ENCODE results near the gene MCM7.

MCM7 gene

DNA sequence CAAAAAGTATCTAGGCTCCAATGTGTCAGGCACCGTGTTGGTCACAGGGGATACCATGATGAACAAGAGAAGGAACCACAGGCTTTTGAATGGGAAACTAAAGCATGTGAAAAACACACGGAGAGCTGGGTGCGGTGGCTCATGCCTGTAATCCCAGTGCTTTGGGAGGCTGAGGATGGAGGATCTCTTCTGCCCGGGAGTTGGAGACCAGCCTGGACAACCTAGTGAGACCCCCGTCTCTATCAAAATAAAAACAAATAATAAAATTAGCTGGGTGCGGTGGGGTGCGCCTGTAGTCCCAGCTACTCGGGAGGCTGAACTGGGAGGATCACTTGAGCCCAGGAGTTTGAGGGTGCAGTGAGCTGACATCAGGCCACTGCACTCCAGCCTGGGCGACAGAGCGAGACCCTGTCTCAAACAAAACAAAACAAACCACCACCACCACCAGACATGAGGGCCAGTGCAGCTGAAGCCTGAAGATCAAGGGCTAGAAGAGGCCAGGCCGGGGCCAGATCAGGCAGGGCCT lies 13.0 kb downstream of the MCM7 start:
- H3K4me3 ChIP-seq (replicated peaks; ENCODE audit: low read depth, low read length) = peak overlapping the region; percentile 68
- no peak for DNase-seq (ENCODE audit: low read depth)
- TF ChIP-seq, protein P1, sequence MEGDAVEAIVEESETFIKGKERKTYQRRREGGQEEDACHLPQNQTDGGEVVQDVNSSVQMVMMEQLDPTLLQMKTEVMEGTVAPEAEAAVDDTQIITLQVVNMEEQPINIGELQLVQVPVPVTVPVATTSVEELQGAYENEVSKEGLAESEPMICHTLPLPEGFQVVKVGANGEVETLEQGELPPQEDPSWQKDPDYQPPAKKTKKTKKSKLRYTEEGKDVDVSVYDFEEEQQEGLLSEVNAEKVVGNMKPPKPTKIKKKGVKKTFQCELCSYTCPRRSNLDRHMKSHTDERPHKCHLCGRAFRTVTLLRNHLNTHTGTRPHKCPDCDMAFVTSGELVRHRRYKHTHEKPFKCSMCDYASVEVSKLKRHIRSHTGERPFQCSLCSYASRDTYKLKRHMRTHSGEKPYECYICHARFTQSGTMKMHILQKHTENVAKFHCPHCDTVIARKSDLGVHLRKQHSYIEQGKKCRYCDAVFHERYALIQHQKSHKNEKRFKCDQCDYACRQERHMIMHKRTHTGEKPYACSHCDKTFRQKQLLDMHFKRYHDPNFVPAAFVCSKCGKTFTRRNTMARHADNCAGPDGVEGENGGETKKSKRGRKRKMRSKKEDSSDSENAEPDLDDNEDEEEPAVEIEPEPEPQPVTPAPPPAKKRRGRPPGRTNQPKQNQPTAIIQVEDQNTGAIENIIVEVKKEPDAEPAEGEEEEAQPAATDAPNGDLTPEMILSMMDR (IDR thresholded peaks at IDR 0.05; ENCODE audit: low read length, missing control alignments) = no peak

DNA sequence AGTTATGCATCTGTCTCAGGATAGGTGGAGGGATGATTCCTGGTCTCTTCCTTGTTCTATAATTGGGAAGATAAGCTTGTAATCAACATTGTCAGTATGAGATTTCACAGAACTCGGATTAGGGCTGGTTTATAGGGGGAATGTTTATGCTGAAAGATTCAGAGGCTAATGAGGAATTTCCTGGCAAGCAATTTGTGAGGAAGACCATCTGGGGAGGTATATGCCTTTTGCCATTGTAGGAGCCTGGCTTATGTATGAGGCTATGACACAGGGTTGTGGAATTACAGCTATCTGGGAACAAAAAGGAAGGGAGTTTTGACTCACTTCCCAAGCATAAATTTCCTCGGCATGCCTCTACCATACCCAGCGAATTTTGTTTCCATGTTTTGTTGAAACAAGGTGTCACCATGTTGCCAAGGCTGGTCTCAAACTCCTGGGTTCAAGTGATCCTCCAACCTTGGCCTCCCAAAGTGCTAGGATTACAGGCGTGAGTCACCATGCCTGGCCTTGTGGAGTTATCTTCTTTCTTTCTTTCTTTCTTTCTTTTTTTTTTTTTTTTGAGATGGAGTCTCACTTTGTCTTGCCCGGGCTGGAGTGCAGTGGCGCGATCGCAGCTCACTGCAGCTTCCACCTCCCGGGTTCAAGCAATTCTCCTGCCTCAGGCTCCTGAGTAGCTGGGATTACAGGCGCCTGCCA lies 14.0 kb downstream of the MCM7 start:
- DNase-seq (ENCODE audit: low read depth) = peak; percentile 98
- TF ChIP-seq, protein P1 (IDR thresholded peaks at IDR 0.05; ENCODE audit: low read length, missing control alignments) = no peak
- H3K4me3 ChIP-seq (replicated peaks; ENCODE audit: low read depth, low read length) = no peak overlapping the region

DNA sequence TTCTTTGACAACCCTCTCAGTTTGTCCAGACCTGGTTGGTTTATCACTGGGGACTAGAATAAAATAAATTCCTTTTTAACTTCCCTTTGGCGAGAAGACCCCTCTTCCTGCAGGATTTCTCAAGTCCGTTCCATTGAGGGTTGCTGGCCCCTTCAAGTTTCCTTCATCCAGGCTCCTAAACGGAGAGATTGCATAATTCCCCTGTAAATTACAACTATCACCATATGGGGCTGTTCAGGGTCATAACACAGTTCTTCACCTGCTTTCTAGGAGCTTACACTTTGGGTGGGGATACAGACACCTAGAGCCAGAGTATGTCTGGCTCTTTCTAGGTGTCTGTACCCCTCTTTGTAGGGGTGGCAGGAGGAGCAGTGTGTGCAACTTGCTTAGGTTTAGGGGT lies 15.7 kb downstream of the MCM7 start:
- TF ChIP-seq, protein P1 (IDR thresholded peaks at IDR 0.05; ENCODE audit: low read length, missing control alignments) = no peak
- no peak overlapping the region for H3K4me3 ChIP-seq (replicated peaks; ENCODE audit: low read depth, low read length)
- DNase-seq (ENCODE audit: low read depth) = no peak

DNA sequence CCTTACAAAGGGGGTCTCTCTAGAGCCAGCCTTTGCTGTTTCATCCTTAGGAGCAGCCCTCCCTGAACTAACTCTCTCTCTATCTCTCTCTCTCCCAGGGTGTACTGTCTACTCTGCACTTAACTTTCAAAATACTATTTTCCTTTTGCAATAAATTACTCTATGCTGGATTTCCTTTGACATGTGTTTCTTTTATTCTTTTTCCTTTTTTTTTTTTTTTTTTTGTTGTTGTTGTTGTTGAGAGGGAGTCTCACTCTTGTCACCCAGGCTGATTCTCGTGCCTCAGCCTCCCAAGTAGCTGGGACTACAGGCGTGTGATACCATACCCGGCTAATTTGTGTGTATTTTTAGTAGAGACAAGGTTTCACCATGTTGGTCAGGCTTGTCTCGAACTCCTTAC lies 18.2 kb downstream of the MCM7 start:
- H3K4me3 ChIP-seq (replicated peaks; ENCODE audit: low read depth, low read length) = no peak overlapping the region
- no peak for DNase-seq (ENCODE audit: low read depth)

DNA sequence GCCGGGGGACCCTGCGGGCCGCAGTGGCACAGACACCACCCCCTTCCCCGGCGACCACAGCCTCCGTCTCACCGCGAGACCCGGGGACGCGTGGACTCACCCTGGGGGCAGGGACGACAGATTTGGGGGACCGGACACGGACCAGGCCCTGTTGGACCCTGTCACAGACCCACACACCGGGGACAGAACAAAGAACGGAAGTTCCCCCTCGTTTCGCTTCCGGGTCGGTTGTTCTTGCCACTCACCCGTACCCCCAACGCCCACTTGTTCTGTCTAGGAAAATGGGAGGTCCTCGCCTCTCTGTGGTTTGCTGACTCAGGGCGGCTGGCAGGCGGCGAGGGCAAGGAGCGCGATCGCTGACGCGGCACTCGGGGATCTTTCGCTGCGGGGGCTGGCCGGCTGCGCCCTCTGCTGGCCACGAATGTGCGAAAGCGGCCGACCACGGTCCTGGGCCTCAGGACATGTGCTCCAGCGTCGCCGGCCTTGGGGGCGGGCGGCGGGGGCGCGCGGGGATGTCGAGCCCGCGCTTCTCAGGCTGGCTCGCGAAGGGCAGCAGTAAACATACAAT lies 19.6 kb downstream of the MCM7 start, which contains the start of gene ZNF3:
ZNF3 (minus strand) TSS at position 189 of the 568 bp plus-strand sequence. CDS start 4,366 bp downstream, outside the sequence.
- TF ChIP-seq, protein P1 (IDR thresholded peaks at IDR 0.05; ENCODE audit: low read length, missing control alignments) = peak; percentile 60
- peak within 1 kb of the TSS; percentile 96 for H3K4me3 ChIP-seq (replicated peaks; ENCODE audit: low read depth, low read length)
- peak; percentile 99 for DNase-seq (ENCODE audit: low read depth)

More for the DNA sequence above, 18.2 kb downstream of the MCM7 start:
- TF ChIP-seq, protein P1 (IDR thresholded peaks at IDR 0.05; ENCODE audit: low read length, missing control alignments) = no peak

DNA sequence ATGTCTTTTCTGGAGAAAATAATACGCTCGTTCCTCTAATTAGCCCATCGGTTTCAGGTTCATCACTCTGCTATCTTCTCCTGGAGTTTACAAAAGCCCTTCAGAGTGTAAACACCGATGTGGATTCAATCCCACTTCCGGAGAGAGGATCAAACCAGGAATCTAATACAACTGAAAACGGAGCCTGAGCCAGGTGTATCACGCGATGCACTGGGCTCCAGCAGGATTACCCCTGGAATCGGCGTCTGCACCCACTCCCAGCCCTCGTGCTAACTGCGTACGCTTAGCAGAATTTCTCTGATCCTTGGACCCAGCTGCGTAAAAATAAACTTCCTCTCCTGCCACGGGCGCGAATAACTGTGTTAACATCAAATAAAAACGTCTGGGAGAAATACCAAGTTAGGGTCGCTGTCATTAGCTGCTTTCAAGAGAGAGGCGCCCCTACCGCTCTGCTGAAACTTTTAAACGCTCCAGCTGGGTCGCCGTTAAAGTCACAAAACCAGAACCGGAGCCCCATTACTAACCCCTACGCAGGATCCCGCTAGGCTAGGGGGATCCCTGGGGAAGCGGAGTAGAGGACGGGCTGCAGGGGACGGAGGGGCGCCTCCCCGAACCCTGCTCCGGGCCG lies 20.2 kb downstream of the MCM7 start:
- TF ChIP-seq, protein P1 (IDR thresholded peaks at IDR 0.05; ENCODE audit: low read length, missing control alignments) = no peak
- no peak for DNase-seq (ENCODE audit: low read depth)
- peak overlapping the region; percentile 96 for H3K4me3 ChIP-seq (replicated peaks; ENCODE audit: low read depth, low read length)

Measured in fibroblast of pulmonary artery (primary cell).